T-cell (primary cell): Measurements from ENCODE around the gene NPNT. TPM values are rescaled to one million over a fixed set of nuclear protein-coding genes. Genes with fewer than 3 reads are reported as not detected.

Experiments
- ATAC-seq, 4 experiments: fragments of 200-7000 bp in 3 of 4; fragments of 150-1000 bp in 1 of 4; cut with Tn5 transposase; replicated peaks in 1 of 4; 1 replicate in 3 of 4; 2 replicates in 1 of 4; pipeline ENCODE4 v1.10.0; 2021; ENCODE audit warnings: moderate library complexity in 3 of 4, mild to moderate bottlenecking in 2 of 4, moderate number of reproducible peaks in 1 of 4
- CTCF ChIA-PET, 2 donors: fragments of 300-600 bp; sonication (Branson Sonifier 250); formaldehyde crosslinking; loops; one replicate each; lab custom pipeline; 2022; ENCODE audit warnings: antibody characterized with exemption in 2 of 2; lab: Charles Lee
- POLR2A ChIA-PET, 2 donors: fragments of 300-600 bp; sonication (Branson Sonifier 250); formaldehyde crosslinking; loops; one replicate each; lab custom pipeline; 2022; ENCODE audit warnings: antibody characterized with exemption in 2 of 2; lab: Charles Lee
- DNase-seq, 35 experiments: peaks; one replicate each; pipeline versions ENCODE4 v3.0.0 to v3.0.0-alpha.2; 2013 to 2023
- H3K27ac ChIP-seq: one replicate; pipeline ENCODE4 v1.5.1; 2013; ENCODE audit warnings: low read length
- H3K27me3 ChIP-seq, 2 experiments: replicated peaks in 1 of 2; 1 replicate in 1 of 2; 2 replicates in 1 of 2; pipeline versions ENCODE4 v1.6.1 to v1.7.0; 2013; ENCODE audit warnings: low read length in 1 of 2, mixed read lengths in 1 of 2; ENCODE audit not compliant: control insufficient read depth in 2 of 2, insufficient read depth in 2 of 2; ENCODE audit errors: extremely low read depth in 1 of 2
- H3K36me3 ChIP-seq, 2 donors: 1 replicate in 1 of 2; 2 replicates in 1 of 2; pipeline versions ENCODE4 v1.6.1 to v1.7.0; 2013; ENCODE audit warnings: low read length in 1 of 2; ENCODE audit not compliant: control insufficient read depth in 2 of 2, insufficient read depth in 1 of 2; ENCODE audit errors: extremely low read depth in 1 of 2
- H3K4me1 ChIP-seq, 2 experiments: 1 replicate in 1 of 2; 2 replicates in 1 of 2; pipeline versions ENCODE4 v1.6.1 to v1.7.0; 2013; ENCODE audit warnings: low read length in 2 of 2, mixed read lengths in 1 of 2; ENCODE audit not compliant: insufficient read depth in 2 of 2, control insufficient read depth in 1 of 2; ENCODE audit errors: extremely low read depth in 1 of 2
- H3K4me3 ChIP-seq, 2 donors: 1 replicate in 1 of 2; 2 replicates in 1 of 2; pipeline versions ENCODE4 v1.5.1 to v1.7.0; 2013; ENCODE audit warnings: mild to moderate bottlenecking in 2 of 2, low read length in 1 of 2, moderate library complexity in 1 of 2; ENCODE audit not compliant: control insufficient read depth in 1 of 2; ENCODE audit errors: extremely low read depth in 1 of 2
- H3K9me3 ChIP-seq: 2 replicates; pipeline ENCODE4 v1.7.0; 2013
- H3K27ac Mint-ChIP-seq, 2 donors: one replicate each; pipeline ENCODE4 v1.8.0; 2020 to 2021; ENCODE audit warnings: mild to moderate bottlenecking in 2 of 2, mixed read lengths in 2 of 2
- H3K27me3 Mint-ChIP-seq, 2 donors: one replicate each; pipeline ENCODE4 v1.8.0; 2021 to 2022; ENCODE audit warnings: mixed read lengths in 2 of 2
- H3K36me3 Mint-ChIP-seq: one replicate; pipeline ENCODE4 v1.8.0; 2021; ENCODE audit warnings: mixed read lengths
- H3K4me1 Mint-ChIP-seq, 3 donors: one replicate each; pipeline ENCODE4 v1.8.0; 2020 to 2022; ENCODE audit warnings: mixed read lengths in 3 of 3, mild to moderate bottlenecking in 1 of 3
- H3K4me3 Mint-ChIP-seq, 3 donors: one replicate each; pipeline ENCODE4 v1.8.0; 2020 to 2022; ENCODE audit warnings: mild to moderate bottlenecking in 3 of 3, mixed read lengths in 3 of 3, moderate library complexity in 3 of 3
- H3K9me3 Mint-ChIP-seq, 3 donors: one replicate each; pipeline ENCODE4 v1.8.0; 2020 to 2022; ENCODE audit warnings: mixed read lengths in 3 of 3
- WGBS: methylation state at CpG from one replicate; pipeline ENCODE4 v1.1.5; 2013; ENCODE audit warnings: missing lambda C conversion rate; ENCODE audit not compliant: insufficient coverage; 5-methylcytosine and 5-hydroxymethylcytosine counted together
- total RNA-seq, 35 experiments: library from RNA in 6 of 35; stranded (reverse) in 6 of 35; fragments of 120-200 nt in 1 of 35; gene quantifications; one replicate each; pipeline versions ENCODE4 v1.2.1 to v1.2.4 and lab custom pipeline; 2013 to 2026

Gene NPNT
- total RNA-seq, 5 donors from 2014 or later (not counting 1 experiment from before 2014, with no cell fraction given): 0.32 to 0.88 (median 0.33) TPM; not detected in 2

- no peaks in the 10 kb centered on the region for H3K27me3 ChIP-seq
- H3K36me3 ChIP-seq: no peaks in the 10 kb centered on the region
- no peak for DNase-seq
- H3K36me3 Mint-ChIP-seq: no peaks in the 10 kb centered on the region
- no peaks in the 10 kb centered on the region for H3K4me1 Mint-ChIP-seq
- no peak overlapping the region for H3K27ac ChIP-seq
- no peak overlapping the region for H3K4me3 Mint-ChIP-seq
- peaks cover 2 to 8% of the 10 kb centered on the region in 2 donors for H3K27me3 Mint-ChIP-seq
- H3K9me3 ChIP-seq: no peaks in the 10 kb centered on the region
- CTCF ChIA-PET: no interaction called here
- POLR2A ChIA-PET: no interaction called here
- H3K4me1 ChIP-seq: no peaks in the 10 kb centered on the region
- no peak overlapping the region for H3K4me3 ChIP-seq
- no peaks in the 10 kb centered on the region for H3K9me3 Mint-ChIP-seq
- ATAC-seq: no peak
- WGBS: 60% methylated on average over 1 of the region's 4 CpGs
- no peak overlapping the region for H3K27ac Mint-ChIP-seq
These were observed 75.8 kb downstream of the NPNT start for GRCh38 chr4:105971036-105971435.

GRCh38 chr4:105972946-105973621 lies 77.8 kb downstream of the NPNT start:
- Histone ChIP-seq H3K4me3 (no peak overlapping the region), H3K36me3 (no peaks in the 10 kb centered on the region), H3K27ac (no peak overlapping the region), H3K27me3 (no peaks in the 10 kb centered on the region), H3K9me3 (no peaks in the 10 kb centered on the region), H3K4me1 (no peaks in the 10 kb centered on the region)
- ChIA-PET POLR2A (no interaction called here), CTCF (no interaction called here)
- Mint-ChIP-seq H3K27me3 (peaks cover 2 to 8% of the 10 kb centered on the region in 2 donors), H3K4me3 (no peak overlapping the region), H3K36me3 (no peaks in the 10 kb centered on the region), H3K4me1 (no peaks in the 10 kb centered on the region), H3K9me3 (no peaks in the 10 kb centered on the region), H3K27ac (no peak overlapping the region)
- 100% methylated on average over 4 of the region's 5 CpGs for WGBS
- ATAC-seq: no peak
- no peak for DNase-seq

GRCh38 chr4:105976915-105977314 lies 81.6 kb downstream of the NPNT start:
- Histone ChIP-seq H3K9me3 (no peaks in the 10 kb centered on the region), H3K36me3 (no peaks in the 10 kb centered on the region), H3K27me3 (no peaks in the 10 kb centered on the region), H3K4me3 (no peak overlapping the region), H3K27ac (no peak overlapping the region), H3K4me1 (no peaks in the 10 kb centered on the region)
- peaks cover 0 to 4% of the 10 kb centered on the region in 2 donors for H3K27me3 Mint-ChIP-seq
- ChIA-PET CTCF (interaction anchor here in 1 of 2 donors (0.6 kb wide), 1 partner anchor 182 kb away, joined by 3 read pairs; no protein-coding TSS in a partner anchor), POLR2A (interaction anchor here in 1 of 2 donors (0.6 kb wide), 1 partner anchor 20 kb away, joined by 3 read pairs; no protein-coding TSS in a partner anchor)
- 83% methylated on average over 2 of the region's 3 CpGs for WGBS
- H3K9me3 Mint-ChIP-seq: peaks cover 0 to 7% (median 0%) of the 10 kb centered on the region in 3 donors
- no peak overlapping the region for H3K27ac Mint-ChIP-seq
- H3K36me3 Mint-ChIP-seq: no peaks in the 10 kb centered on the region
- ATAC-seq: no peak
- no peak for DNase-seq
- no peaks in the 10 kb centered on the region for H3K4me1 Mint-ChIP-seq
- no peak overlapping the region for H3K4me3 Mint-ChIP-seq

GRCh38 chr4:105978684-105979296 lies 83.5 kb downstream of the NPNT start:
- no peaks in the 10 kb centered on the region for H3K4me1 Mint-ChIP-seq
- no peaks in the 10 kb centered on the region for H3K36me3 ChIP-seq
- no peak overlapping the region for H3K4me3 Mint-ChIP-seq
- H3K4me1 ChIP-seq: no peaks in the 10 kb centered on the region
- no peaks in the 10 kb centered on the region for H3K27me3 Mint-ChIP-seq
- no peaks in the 10 kb centered on the region for H3K9me3 ChIP-seq
- H3K4me3 ChIP-seq: no peak overlapping the region
- H3K27me3 ChIP-seq: no peaks in the 10 kb centered on the region
- no peak overlapping the region for H3K27ac ChIP-seq
- DNase-seq (no peak), ATAC-seq (no peak)
- WGBS: 57% methylated on average over 1 of the region's 2 CpGs
- H3K36me3 Mint-ChIP-seq: no peaks in the 10 kb centered on the region
- H3K9me3 Mint-ChIP-seq: peaks cover 2 to 16% (median 4%) of the 10 kb centered on the region in 3 donors
- no peak overlapping the region for H3K27ac Mint-ChIP-seq
- POLR2A ChIA-PET: no interaction called here
- CTCF ChIA-PET: interaction anchor here in 1 of 2 donors (0.6 kb wide), 1 partner anchor 1532 kb away, joined by 8 read pairs; no protein-coding TSS in a partner anchor

GRCh38 chr4:105979506-105979905 lies 84.2 kb downstream of the NPNT start:
- Histone ChIP-seq H3K4me1 (no peaks in the 10 kb centered on the region), H3K27me3 (no peaks in the 10 kb centered on the region), H3K4me3 (no peak overlapping the region), H3K36me3 (no peaks in the 10 kb centered on the region), H3K27ac (no peak overlapping the region), H3K9me3 (no peaks in the 10 kb centered on the region)
- ATAC-seq: no peak
- no peak overlapping the region for H3K4me3 Mint-ChIP-seq
- no peaks in the 10 kb centered on the region for H3K27me3 Mint-ChIP-seq
- DNase-seq: no peak
- peaks cover 2 to 16% (median 8%) of the 10 kb centered on the region in 3 donors for H3K9me3 Mint-ChIP-seq
- no peaks in the 10 kb centered on the region for H3K4me1 Mint-ChIP-seq
- CTCF ChIA-PET: interaction anchor here in 1 of 2 donors (0.6 kb wide), 1 partner anchor 1533 kb away, joined by 8 read pairs; no protein-coding TSS in a partner anchor
- no peaks in the 10 kb centered on the region for H3K36me3 Mint-ChIP-seq
- no peak overlapping the region for H3K27ac Mint-ChIP-seq
- POLR2A ChIA-PET: no interaction called here
- no CpG with 5 or more reads among the region's 3 CpGs for WGBS

GRCh38 chr4:105988671-105989070 lies 93.4 kb downstream of the NPNT start:
- WGBS: 79% methylated on average over 2 of the region's 2 CpGs
- no peaks in the 10 kb centered on the region for H3K36me3 ChIP-seq
- Mint-ChIP-seq H3K4me1 (no peaks in the 10 kb centered on the region), H3K27me3 (no peaks in the 10 kb centered on the region), H3K4me3 (no peak overlapping the region), H3K36me3 (no peaks in the 10 kb centered on the region), H3K9me3 (peaks cover 3 to 10% (median 5%) of the 10 kb centered on the region in 3 donors), H3K27ac (no peak overlapping the region)
- DNase-seq: no peak
- POLR2A ChIA-PET: no interaction called here
- H3K9me3 ChIP-seq: no peaks in the 10 kb centered on the region
- no peaks in the 10 kb centered on the region for H3K4me1 ChIP-seq
- H3K4me3 ChIP-seq: no peak overlapping the region
- CTCF ChIA-PET: no interaction called here
- H3K27ac ChIP-seq: no peak overlapping the region
- H3K27me3 ChIP-seq: no peaks in the 10 kb centered on the region
- ATAC-seq: no peak
